ENCODE results near the gene MTM1.

MTM1 gene

DNA sequence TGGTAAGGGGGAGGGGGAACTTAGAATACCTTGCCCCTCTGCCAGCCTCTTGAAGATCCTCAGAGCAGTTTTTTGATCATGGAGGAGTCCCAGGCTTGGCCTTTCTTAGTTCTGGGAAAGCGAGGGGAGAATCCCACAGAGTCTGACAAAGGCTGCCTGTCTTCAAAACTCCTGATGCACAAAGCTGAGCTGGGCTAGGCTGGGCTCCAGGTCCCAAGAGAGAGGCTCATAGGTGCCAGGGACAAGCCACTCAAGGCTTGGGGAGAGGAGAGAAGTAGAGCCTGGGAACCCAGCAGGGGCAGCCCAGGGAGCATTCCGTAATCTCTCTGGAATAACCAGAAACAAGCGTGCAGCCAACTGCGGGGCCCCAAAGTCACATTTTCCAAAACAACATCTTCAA is 37.0 kb upstream of the MTM1 start:
- H3K27ac ChIP-seq: no peak overlapping the region
- TF ChIP-seq, protein P1, sequence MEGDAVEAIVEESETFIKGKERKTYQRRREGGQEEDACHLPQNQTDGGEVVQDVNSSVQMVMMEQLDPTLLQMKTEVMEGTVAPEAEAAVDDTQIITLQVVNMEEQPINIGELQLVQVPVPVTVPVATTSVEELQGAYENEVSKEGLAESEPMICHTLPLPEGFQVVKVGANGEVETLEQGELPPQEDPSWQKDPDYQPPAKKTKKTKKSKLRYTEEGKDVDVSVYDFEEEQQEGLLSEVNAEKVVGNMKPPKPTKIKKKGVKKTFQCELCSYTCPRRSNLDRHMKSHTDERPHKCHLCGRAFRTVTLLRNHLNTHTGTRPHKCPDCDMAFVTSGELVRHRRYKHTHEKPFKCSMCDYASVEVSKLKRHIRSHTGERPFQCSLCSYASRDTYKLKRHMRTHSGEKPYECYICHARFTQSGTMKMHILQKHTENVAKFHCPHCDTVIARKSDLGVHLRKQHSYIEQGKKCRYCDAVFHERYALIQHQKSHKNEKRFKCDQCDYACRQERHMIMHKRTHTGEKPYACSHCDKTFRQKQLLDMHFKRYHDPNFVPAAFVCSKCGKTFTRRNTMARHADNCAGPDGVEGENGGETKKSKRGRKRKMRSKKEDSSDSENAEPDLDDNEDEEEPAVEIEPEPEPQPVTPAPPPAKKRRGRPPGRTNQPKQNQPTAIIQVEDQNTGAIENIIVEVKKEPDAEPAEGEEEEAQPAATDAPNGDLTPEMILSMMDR (conservative IDR thresholded peaks at IDR 0.05): no peak

DNA sequence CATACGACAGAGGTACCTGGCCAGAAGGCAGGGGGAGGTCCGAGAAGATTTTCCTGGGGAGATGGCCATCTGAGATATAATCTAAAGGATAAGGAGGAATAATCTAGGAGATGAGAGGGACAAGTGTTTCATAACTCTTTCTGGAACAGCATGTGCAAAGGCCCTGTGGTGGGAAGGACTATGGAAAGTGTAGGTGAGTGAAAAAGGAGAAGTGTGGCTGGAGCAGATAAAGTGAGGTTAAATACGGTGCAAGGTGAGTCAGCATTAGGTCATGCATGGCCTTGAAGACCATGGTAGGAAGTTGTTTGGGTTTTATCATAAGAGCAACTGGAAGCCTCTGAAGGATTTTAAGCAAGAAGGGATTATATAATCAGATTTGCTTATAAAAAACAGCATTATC is 34.6 kb upstream of the MTM1 start:
- H3K27ac ChIP-seq: no peak overlapping the region
- TF ChIP-seq, protein P1 (conservative IDR thresholded peaks at IDR 0.05): no peak

DNA sequence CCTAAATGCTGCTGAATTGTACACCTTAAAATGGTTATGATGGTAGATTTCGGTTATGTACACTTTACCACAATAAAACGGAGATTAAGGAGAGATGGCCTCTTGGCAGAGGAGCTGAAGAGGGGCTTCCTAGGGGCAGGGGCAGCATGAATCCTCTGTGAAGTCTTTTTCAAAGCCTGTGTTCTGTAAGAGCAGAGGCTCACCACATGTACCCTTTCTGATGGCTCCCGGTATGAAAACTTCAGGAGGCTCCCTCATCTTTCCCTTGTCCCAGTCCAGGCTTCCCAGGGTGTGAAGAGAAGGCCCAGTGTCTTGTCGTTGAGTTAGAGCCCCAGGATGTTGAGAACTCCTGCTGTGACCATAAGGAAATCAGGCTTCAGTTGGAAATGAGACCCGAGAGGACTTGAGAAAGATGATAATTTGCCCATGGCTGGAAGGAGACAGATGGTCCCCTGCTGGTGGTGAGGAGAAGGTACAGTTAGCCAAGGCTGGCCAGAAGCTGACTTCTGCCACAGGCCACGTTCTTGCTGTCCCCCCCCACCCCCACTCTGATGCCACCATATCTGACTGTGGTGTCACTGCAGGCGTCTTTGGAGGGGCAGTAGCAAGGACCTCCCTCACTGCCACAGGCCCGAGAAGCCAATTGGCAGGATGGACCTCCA is 31.8 kb upstream of the MTM1 start:
- H3K27ac ChIP-seq: no peak overlapping the region
- TF ChIP-seq, protein P1 (conservative IDR thresholded peaks at IDR 0.05): no peak

GRCh38 chrX:150537851-150538250 is 30.6 kb upstream of the MTM1 start:
- H3K27ac ChIP-seq: no peak overlapping the region
- TF ChIP-seq, protein P1 (conservative IDR thresholded peaks at IDR 0.05): no peak

- TF ChIP-seq, protein P1 (conservative IDR thresholded peaks at IDR 0.05): no peak
- H3K27ac ChIP-seq: no peak overlapping the region
Observed at GRCh38 chrX:150540965-150541364, 27.5 kb upstream of the MTM1 start.

- no peak overlapping the region for H3K27ac ChIP-seq
- TF ChIP-seq, protein P1 (conservative IDR thresholded peaks at IDR 0.05): no peak
Observed at GRCh38 chrX:150542846-150543229, 25.6 kb upstream of the MTM1 start.

DNA sequence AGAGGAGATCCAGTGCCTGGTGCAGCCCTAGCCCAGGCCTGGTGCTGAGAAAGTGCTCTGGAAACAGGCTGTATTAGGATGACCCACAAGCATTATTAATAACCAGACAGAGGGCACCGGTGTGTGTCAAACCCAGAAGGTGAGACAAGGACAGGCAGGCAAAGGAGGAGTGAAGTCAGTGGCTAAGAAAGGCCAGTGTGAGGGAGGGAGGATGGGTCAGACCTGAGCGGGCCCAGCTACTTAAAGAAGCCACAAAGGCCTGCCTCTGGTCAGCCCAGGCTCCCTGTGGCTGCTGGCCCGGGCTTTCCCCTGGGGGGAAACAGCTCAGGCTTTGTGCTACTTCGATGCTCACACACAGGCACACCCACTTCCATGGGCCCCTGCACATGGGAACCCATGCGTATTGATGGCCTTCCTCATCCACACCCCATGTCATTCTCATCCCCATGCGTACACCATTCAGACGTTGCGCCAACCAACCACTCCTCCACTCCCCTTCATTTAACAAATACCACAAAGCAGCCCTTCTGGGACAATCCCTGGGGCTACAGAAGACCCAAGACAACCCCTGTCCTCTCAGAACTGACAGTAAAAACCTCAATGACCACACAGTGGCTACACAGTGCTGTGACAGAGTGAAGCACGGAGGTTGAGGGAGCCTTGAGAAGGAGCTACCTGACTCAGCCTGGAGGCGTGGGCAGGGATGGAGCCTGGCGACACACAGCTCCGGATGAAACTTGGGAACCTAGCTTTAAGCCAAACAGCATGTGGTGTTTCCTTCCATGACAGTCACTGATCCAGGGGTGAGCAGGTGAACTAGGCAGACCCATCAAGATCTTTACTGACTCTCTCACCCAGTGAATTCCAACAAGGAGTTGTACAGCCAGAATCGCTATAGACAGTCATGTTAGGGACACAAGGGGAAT is 24.9 kb upstream of the MTM1 start:
- no peak overlapping the region for H3K27ac ChIP-seq
- TF ChIP-seq, protein P1 (conservative IDR thresholded peaks at IDR 0.05): no peak
